GM19438 (cell line): ENCODE measurements around the gene PLD1.
"Not testable (repeated sequence)": the region's sequence is repeated elsewhere in the genome, so short reads cannot be mapped to it uniquely, and the experiment has no call there.

ENCODE experiments used
- ATAC-seq: cut with Tn5 transposase; IDR thresholded peaks from one replicate; pipeline ENCODE4 v1.9.1; 2021; ENCODE audit warnings: low read depth; ENCODE audit not compliant: unreplicated experiment

PLD1 gene

GRCh38 chr3:171809861-171810628 lies at the start of gene PLD1:
TSS of gene PLD1 (minus strand) at chr3:171810483. CDS start at chr3:171738051, 72,432 bp downstream.
- peak; percentile 57 for ATAC-seq

GRCh38 chr3:171858770-171859169 lies 48.5 kb upstream of the PLD1 start:
- ATAC-seq: not testable (repeated sequence)

GRCh38 chr3:171854649-171855305 lies 44.5 kb upstream of the PLD1 start:
- no peak for ATAC-seq

- no peak for ATAC-seq
Measured at GRCh38 chr3:171851660-171852058, 41.4 kb upstream of the PLD1 start.

GRCh38 chr3:171850960-171851659 lies 40.8 kb upstream of the PLD1 start:
- ATAC-seq: no peak

GRCh38 chr3:171850320-171850959 lies 40.2 kb upstream of the PLD1 start:
- no peak for ATAC-seq

GRCh38 chr3:171849617-171850319 lies 39.5 kb upstream of the PLD1 start:
- no peak for ATAC-seq

- ATAC-seq: no peak
Measured at GRCh38 chr3:171847595-171848259, 37.4 kb upstream of the PLD1 start.

GRCh38 chr3:171847133-171847532 lies 36.9 kb upstream of the PLD1 start:
- no peak for ATAC-seq

GRCh38 chr3:171846597-171846996 lies 36.3 kb upstream of the PLD1 start:
- peak; percentile 93 for ATAC-seq

GRCh38 chr3:171845481-171846284 lies 35.4 kb upstream of the PLD1 start:
- no peak for ATAC-seq

- no peak for ATAC-seq
Measured at GRCh38 chr3:171844873-171845272, 34.6 kb upstream of the PLD1 start.

GRCh38 chr3:171842864-171843518 lies 32.7 kb upstream of the PLD1 start, which contains the start of gene TMEM212:
TSS of gene TMEM212 (plus strand) at chr3:171843349. CDS start at chr3:171843384, 35 bp downstream.
- ATAC-seq: no peak

GRCh38 chr3:171841620-171842000 lies 31.3 kb upstream of the PLD1 start:
- no peak for ATAC-seq

- no peak for ATAC-seq
Measured at GRCh38 chr3:171840811-171841619, 30.7 kb upstream of the PLD1 start.

- no peak for ATAC-seq
Measured at GRCh38 chr3:171840445-171840810, 30.1 kb upstream of the PLD1 start.

GRCh38 chr3:171839270-171839669 lies 29.0 kb upstream of the PLD1 start:
- ATAC-seq: no peak
